Colonic mucosa (tissue), 4 donors: ENCODE results near the gene CKB. TPM values are rescaled to one million over a fixed set of nuclear protein-coding genes. Genes with fewer than 3 reads are reported as not detected.

Experiments used
- DNase-seq: peaks from one replicate; pipeline ENCODE4 v3.0.0-alpha.2; 2020
- H3K27ac ChIP-seq: fragments of 200-600 bp; one replicate; pipeline ENCODE4 v1.8.0; 2021
- H3K27me3 ChIP-seq: fragments of 200-600 bp; one replicate; pipeline ENCODE4 v1.8.0; 2021
- H3K36me3 ChIP-seq: fragments of 200-600 bp; one replicate; pipeline ENCODE4 v1.8.0; 2021
- H3K4me1 ChIP-seq: fragments of 200-600 bp; one replicate; pipeline ENCODE4 v1.8.0; 2021; ENCODE audit warnings: mild to moderate bottlenecking
- H3K4me3 ChIP-seq: fragments of 200-600 bp; one replicate; pipeline ENCODE4 v1.8.0; 2021
- H3K9ac ChIP-seq, 2 donors: one replicate each; pipeline ENCODE4 v1.7.0; 2013; ENCODE audit warnings: control low read depth in 2 of 2, low read depth in 2 of 2, low read length in 2 of 2
- H3K9me3 ChIP-seq: fragments of 200-600 bp; one replicate; pipeline ENCODE4 v1.8.0; 2021
- CTCF ChIP-seq: fragments of 200-600 bp; IDR thresholded peaks from one replicate; pipeline ENCODE4 v1.8.0; 2022; ENCODE audit warnings: antibody characterized with exemption, mild to moderate bottlenecking
- intact Hi-C: fragments of 100-400 bp; cut with DNase I; formaldehyde crosslinking; loops from one replicate; pipeline ENCODE4 v1.14.1; 2022
- total RNA-seq, 2 donors: library from RNA; stranded (reverse); fragmentation: NEBNext Ultra II Directional in 1 of 2; extraction: Animal tissue kit (Norgen Biotek cat#: 25700) in 1 of 2; gene quantifications; one replicate each; pipeline ENCODE4 v1.2.1, GENCODE V29; 2021
- donor health status: healthy.
- donor health status: DM: no; HTN: no; CAD: no.
- donor health status: DM: no; HTN: no; CAD: no.

CKB gene
- 1,000 to 10,000 TPM; 1,501 to 4,641 TPM for total RNA-seq

- DNase-seq: peak; percentile 74
- no peaks in the 10 kb centered on the region for H3K27me3 ChIP-seq
These were observed at the start of gene CKB for GRCh38 chr14:103522649-103523574. Gene CKB, minus strand, starts transcription at chr14:103522830. Its CDS starts 337 bp downstream, at chr14:103522493.

GRCh38 chr14:103569408-103569807 is 46.8 kb upstream of the CKB start:
- no peaks in the 10 kb centered on the region for H3K36me3 ChIP-seq
- no peaks in the 10 kb centered on the region for H3K4me1 ChIP-seq
- no peaks in the 10 kb centered on the region for H3K9me3 ChIP-seq
- no peak overlapping the region for H3K27ac ChIP-seq
- intact Hi-C loops: loop anchor here (5.0 kb wide), 1 partner anchor 63 kb away; no protein-coding TSS in a partner anchor
- TF ChIP-seq CTCF: no peak
- H3K27me3 ChIP-seq: no peaks in the 10 kb centered on the region
- no peak overlapping the region for H3K4me3 ChIP-seq
- no peak for DNase-seq
- no peak overlapping the region for H3K9ac ChIP-seq

More at GRCh38 chr14:103522649-103523574, at the start of gene CKB:
- intact Hi-C loops: no loop called here
- no peaks in the 10 kb centered on the region for H3K36me3 ChIP-seq
- peak within 1 kb of the TSS; percentile 59 for H3K27ac ChIP-seq
- H3K9me3 ChIP-seq: no peaks in the 10 kb centered on the region
- TF ChIP-seq CTCF: no peak
- peak within 1 kb of the TSS; percentile 57 for H3K4me3 ChIP-seq
- H3K9ac ChIP-seq: peak within 1 kb of the TSS; percentile 55 to 81
- H3K4me1 ChIP-seq: peaks cover 35% of the 10 kb centered on the region

- intact Hi-C loops: loop anchor here (5.0 kb wide), 1 partner anchor 63 kb away; no protein-coding TSS in a partner anchor
- no peak overlapping the region for H3K27ac ChIP-seq
These were observed 46.3 kb upstream of the CKB start for GRCh38 chr14:103568952-103569351.

GRCh38 chr14:103563844-103564505 is 41.3 kb upstream of the CKB start:
- Histone ChIP-seq H3K27me3 (no peaks in the 10 kb centered on the region), H3K4me3 (peak overlapping the region; percentile 99), H3K27ac (no peak overlapping the region), H3K9ac (peak overlapping the region in 1 of 2 donors; percentile 97), H3K9me3 (no peaks in the 10 kb centered on the region), H3K36me3 (no peaks in the 10 kb centered on the region), H3K4me1 (peaks cover 9% of the 10 kb centered on the region)
- intact Hi-C loops: no loop called here
- DNase-seq: no peak
- TF ChIP-seq CTCF: no peak

More at GRCh38 chr14:103568952-103569351, 46.3 kb upstream of the CKB start:
- no peaks in the 10 kb centered on the region for H3K4me1 ChIP-seq
- H3K27me3 ChIP-seq: no peaks in the 10 kb centered on the region
- H3K9ac ChIP-seq: no peak overlapping the region
- no peak for DNase-seq
- TF ChIP-seq CTCF: no peak
- H3K9me3 ChIP-seq: no peaks in the 10 kb centered on the region
- H3K4me3 ChIP-seq: no peak overlapping the region
- H3K36me3 ChIP-seq: no peaks in the 10 kb centered on the region

- Histone ChIP-seq H3K9ac (peak overlapping the region; percentile 90 to 97), H3K4me3 (peak overlapping the region; percentile 99), H3K9me3 (no peaks in the 10 kb centered on the region), H3K27ac (peak overlapping the region; percentile 93), H3K4me1 (peaks cover 9% of the 10 kb centered on the region), H3K27me3 (no peaks in the 10 kb centered on the region), H3K36me3 (no peaks in the 10 kb centered on the region)
- no peak for DNase-seq
- no peak for TF ChIP-seq CTCF
- intact Hi-C loops: no loop called here
These were observed 40.6 kb upstream of the CKB start for GRCh38 chr14:103563226-103563620.
